HL-60 (cell line): ENCODE data around the gene TM7SF3.

Experiments
- DNase-seq, 2 experiments: peaks; one replicate each; pipeline ENCODE4 v3.0.0-alpha.2; 2010 to 2020; ENCODE audit warnings: low read depth in 1 of 2, low spot score in 1 of 2
- H3K27ac ChIP-seq: fragments of 250-450 bp; sonication (Bioruptor Pico); replicated peaks from 2 replicates; pipeline ENCODE4 v1.5.1; 2020; ENCODE audit warnings: mild to moderate bottlenecking, moderate library complexity
- H3K27me3 ChIP-seq: fragments of 250-450 bp; sonication (Bioruptor Pico); 2 replicates; pipeline ENCODE4 v1.5.1; 2021; ENCODE audit warnings: mild to moderate bottlenecking, moderate library complexity; ENCODE audit not compliant: insufficient read depth, poor library complexity, severe bottlenecking
- H3K4me3 ChIP-seq: replicated peaks from 2 replicates; pipeline ENCODE4 v1.5.1; 2011; ENCODE audit warnings: mild to moderate bottlenecking, control low read depth, low read length; ENCODE audit not compliant: insufficient read depth
- CTCF ChIP-seq: IDR thresholded peaks from one replicate; pipeline ENCODE4 v1.5.1; 2011; ENCODE audit warnings: low read length, control low read depth, inconsistent platforms; ENCODE audit not compliant: insufficient read depth
- GABPA ChIP-seq: IDR thresholded peaks from 2 replicates; pipeline ENCODE4 v1.6.1; 2012; ENCODE audit warnings: low read depth
- POLR2AphosphoS5 ChIP-seq: IDR thresholded peaks from 2 replicates; pipeline ENCODE4 v1.6.1; 2012; ENCODE audit warnings: low read depth
- REST ChIP-seq: IDR thresholded peaks from 2 replicates; pipeline ENCODE4 v1.6.1; 2012; ENCODE audit warnings: low read depth; ENCODE audit not compliant: insufficient replicate concordance
- SPI1 ChIP-seq: IDR thresholded peaks from 2 replicates; pipeline ENCODE4 v1.6.1; 2012; ENCODE audit warnings: low read depth, mild to moderate bottlenecking, borderline replicate concordance
- long read RNA-seq: library from polyadenylated mRNA; unstranded; transcript quantifications from one replicate; pipeline ENCODE4 v2.0.0, GENCODE V29; 2020

The TM7SF3 gene
- long read RNA-seq, transcript TM7SF3-201 (12 exons, 2,709 nt) = major isoform, 51 of 129 reads
- long read RNA-seq, partial matches to known transcripts = 9 of 129 reads
- long read RNA-seq, other reads (novel, unspliced or antisense) = 66 of 129 reads

GRCh38 chr12:27014085-27014858 is at the start of gene TM7SF3:
TM7SF3 (minus strand) TSS chr12:27014384; CDS start chr12:27014168, 216 bp downstream.
- DNase-seq = peak; percentile 79 to 95
- Histone ChIP-seq H3K4me3 (peak within 1 kb of the TSS; percentile 76), H3K27ac (peak within 1 kb of the TSS; percentile 95), H3K27me3 (no peaks in the 10 kb centered on the region)
- peak; percentile 43; the same call in 1 of the 2 replicates for TF ChIP-seq GABPA
- peak; percentile 44 for TF ChIP-seq REST
- TF ChIP-seq SPI1 = no peak; the same call in 1 of the 2 replicates
- TF ChIP-seq CTCF = peak; percentile 82
- TF ChIP-seq POLR2AphosphoS5 = peak; percentile 65

GRCh38 chr12:27063250-27063851 is 49.2 kb upstream of the TM7SF3 start:
- Histone ChIP-seq H3K27ac (no peak overlapping the region), H3K27me3 (no peaks in the 10 kb centered on the region), H3K4me3 (no peak overlapping the region)
- no peak for TF ChIP-seq REST
- TF ChIP-seq SPI1 = no peak
- TF ChIP-seq GABPA = no peak
- no peak for TF ChIP-seq POLR2AphosphoS5
- TF ChIP-seq CTCF = no peak
- DNase-seq = no peak

- Histone ChIP-seq H3K4me3 (no peak overlapping the region), H3K27ac (no peak overlapping the region), H3K27me3 (no peaks in the 10 kb centered on the region)
- TF ChIP-seq GABPA (no peak), CTCF (no peak), SPI1 (no peak), POLR2AphosphoS5 (no peak), REST (no peak)
- no peak for DNase-seq
These were observed 47.1 kb upstream of the TM7SF3 start for GRCh38 chr12:27061317-27061716.
